Measurements from ENCODE around the gene PQBP1. TPM values are rescaled to one million over a fixed set of nuclear protein-coding genes. Genes with fewer than 3 reads are reported as not detected.

The PQBP1 gene
- total RNA-seq, 2 donors from 2014 or later: 43.6 to 48.1 TPM

DNA sequence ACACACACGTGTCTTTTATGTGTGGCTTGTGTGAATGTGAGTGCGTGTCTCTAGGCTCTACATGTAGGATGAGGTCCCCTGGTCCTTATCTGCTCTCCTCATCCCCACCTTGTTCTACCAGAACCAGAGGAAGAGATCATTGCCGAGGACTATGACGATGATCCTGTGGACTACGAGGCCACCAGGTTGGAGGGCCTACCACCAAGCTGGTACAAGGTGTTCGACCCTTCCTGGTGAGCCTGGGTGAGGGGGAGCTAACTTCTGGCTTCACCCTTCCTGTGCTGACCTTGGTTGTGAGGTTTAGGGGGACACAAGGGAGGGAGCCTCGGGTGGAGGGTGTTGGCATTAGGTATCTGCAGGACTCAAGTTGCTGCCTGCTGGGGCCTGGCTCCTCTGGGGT is 3.3 kb downstream of the PQBP1 start:
- no peak for ATAC-seq
- H3K4me1 ChIP-seq: peaks cover 18% of the 10 kb centered on the region
- H3K27me3 ChIP-seq: no peaks in the 10 kb centered on the region
- H3K27ac ChIP-seq: no peak overlapping the region
- peaks cover 0 to 5% of the 10 kb centered on the region in 2 donors for H3K36me3 ChIP-seq (replicated peaks in 1 of 2; ENCODE audit: insufficient read depth in 1 of 2, low read depth in 2 of 2)
- no peaks in the 10 kb centered on the region for H3K9me3 ChIP-seq
- DNase-seq: no peak
- intact Hi-C loops (cut with DNase I): no loop called here
- no peak overlapping the region for H3K4me3 ChIP-seq
- TF ChIP-seq POLR2A (IDR thresholded peaks at IDR 0.05) (no peak), CTCF (IDR thresholded peaks at IDR 0.05) (no peak)
- WGBS, 2 donors: 80 to 81% methylated on average over 2 to 5 of the region's 7 CpGs

DNA sequence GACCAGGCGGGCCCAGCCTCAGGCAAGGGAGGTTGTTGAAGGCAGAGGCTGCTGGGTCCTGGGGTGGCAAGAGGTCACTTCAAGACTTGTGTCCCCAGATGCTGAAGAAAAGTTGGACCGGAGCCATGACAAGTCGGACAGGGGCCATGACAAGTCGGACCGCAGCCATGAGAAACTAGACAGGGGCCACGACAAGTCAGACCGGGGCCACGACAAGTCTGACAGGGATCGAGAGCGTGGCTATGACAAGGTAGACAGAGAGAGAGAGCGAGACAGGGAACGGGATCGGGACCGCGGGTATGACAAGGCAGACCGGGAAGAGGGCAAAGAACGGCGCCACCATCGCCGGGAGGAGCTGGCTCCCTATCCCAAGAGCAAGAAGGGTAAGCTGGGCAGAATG is 4.4 kb downstream of the PQBP1 start:
- ATAC-seq (no peak), DNase-seq (no peak)
- intact Hi-C loops (cut with DNase I): no loop called here
- H3K27me3 ChIP-seq: no peaks in the 10 kb centered on the region
- no peak overlapping the region for H3K27ac ChIP-seq
- H3K4me1 ChIP-seq: peaks cover 11% of the 10 kb centered on the region
- TF ChIP-seq POLR2A (IDR thresholded peaks at IDR 0.05) (no peak), CTCF (IDR thresholded peaks at IDR 0.05) (no peak)
- 84 to 86% methylated on average over 20 of the region's 20 CpGs for WGBS, 2 donors
- H3K36me3 ChIP-seq (replicated peaks in 1 of 2; ENCODE audit: insufficient read depth in 1 of 2, low read depth in 2 of 2): peaks cover 0 to 5% of the 10 kb centered on the region in 2 donors
- no peaks in the 10 kb centered on the region for H3K9me3 ChIP-seq
- no peak overlapping the region for H3K4me3 ChIP-seq

DNA sequence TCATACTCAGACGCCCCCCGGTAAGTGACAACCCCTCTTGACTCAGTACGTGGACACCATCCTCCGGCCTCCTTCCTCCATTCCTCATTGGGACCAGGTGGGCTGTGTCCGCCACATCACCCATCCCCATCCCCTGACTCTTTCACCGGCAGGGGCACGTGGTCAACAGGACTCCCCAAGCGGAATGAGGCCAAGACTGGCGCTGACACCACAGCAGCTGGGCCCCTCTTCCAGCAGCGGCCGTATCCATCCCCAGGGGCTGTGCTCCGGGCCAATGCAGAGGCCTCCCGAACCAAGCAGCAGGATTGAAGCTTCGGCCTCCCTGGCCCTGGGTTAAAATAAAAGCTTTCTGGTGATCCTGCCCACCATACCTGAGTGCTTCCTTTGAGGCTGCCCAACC is 5.0 kb downstream of the PQBP1 start:
- Histone ChIP-seq H3K4me1 (peaks cover 11% of the 10 kb centered on the region), H3K27ac (no peak overlapping the region), H3K27me3 (no peaks in the 10 kb centered on the region), H3K4me3 (no peak overlapping the region), H3K9me3 (no peaks in the 10 kb centered on the region), H3K36me3 (replicated peaks in 1 of 2; ENCODE audit: insufficient read depth in 1 of 2, low read depth in 2 of 2) (peaks cover 0 to 5% of the 10 kb centered on the region in 2 donors)
- 91% methylated on average over 6 of the region's 14 CpGs; no CpG with 5 or more reads in 1 of the 2 donors for WGBS, 2 donors
- ATAC-seq: no peak
- intact Hi-C loops (cut with DNase I): no loop called here
- no peak for DNase-seq
- TF ChIP-seq POLR2A (IDR thresholded peaks at IDR 0.05) (no peak), CTCF (IDR thresholded peaks at IDR 0.05) (no peak)

GRCh38 chrX:48903290-48903689 is 5.6 kb downstream of the PQBP1 start:
- no peak for TF ChIP-seq POLR2A (IDR thresholded peaks at IDR 0.05)
- WGBS, 2 donors: 83% methylated on average over 5 to 6 of the region's 6 CpGs
- Histone ChIP-seq H3K27ac (no peak overlapping the region), H3K27me3 (no peaks in the 10 kb centered on the region), H3K4me1 (peaks cover 11% of the 10 kb centered on the region), H3K9me3 (no peaks in the 10 kb centered on the region), H3K4me3 (no peak overlapping the region), H3K36me3 (replicated peaks in 1 of 2; ENCODE audit: insufficient read depth in 1 of 2, low read depth in 2 of 2) (peaks cover 0 to 5% of the 10 kb centered on the region in 2 donors)
- intact Hi-C loops (cut with DNase I): no loop called here
- ATAC-seq: no peak
- no peak for DNase-seq

- H3K27me3 ChIP-seq: no peaks in the 10 kb centered on the region
- no peak for ATAC-seq
- WGBS, 2 donors: 77 to 80% methylated on average over 6 to 7 of the region's 8 CpGs
- no peak for DNase-seq
- intact Hi-C loops (cut with DNase I): no loop called here
- H3K36me3 ChIP-seq (replicated peaks in 1 of 2; ENCODE audit: insufficient read depth in 1 of 2, low read depth in 2 of 2): peaks cover 0 to 5% of the 10 kb centered on the region in 2 donors
- no peak overlapping the region for H3K27ac ChIP-seq
- H3K4me1 ChIP-seq: peaks cover 7% of the 10 kb centered on the region
- H3K9me3 ChIP-seq: no peaks in the 10 kb centered on the region
- TF ChIP-seq CTCF (IDR thresholded peaks at IDR 0.05): no peak
- TF ChIP-seq POLR2A (IDR thresholded peaks at IDR 0.05): no peak
- H3K4me3 ChIP-seq: no peak overlapping the region
Observed at GRCh38 chrX:48904180-48904579, 6.5 kb downstream of the PQBP1 start.
